ENCODE data around the gene SCN2A. TPM values are rescaled to one million over a fixed set of nuclear protein-coding genes. Genes with fewer than 3 reads are reported as not detected.

SCN2A gene
- not detected for total RNA-seq

GRCh38 chr2:165239230-165239629, at the start of gene SCN2A:
SCN2A (plus strand) TSS chr2:165239414; CDS start chr2:165295824, 56,410 bp downstream.

GRCh38 chr2:165203689-165204559, 35.3 kb upstream of the SCN2A start, which contains the start of gene SCN3A:
SCN3A (minus strand) TSS chr2:165204050; CDS start chr2:165176394, 27,656 bp downstream.

Other genes starting within 250 kb of the SCN2A start
- not detected for gene SCN3A, start 35.4 kb upstream of the SCN2A start, total RNA-seq
- not detected for gene CSRNP3, start 230.3 kb downstream of the SCN2A start, total RNA-seq

All from activated naive CD4-positive, alpha-beta T cell treated with anti-CD3 and anti-CD28 coated beads, Interleukin-2, amount 10 ng/mL, durations not matched to agents 5 hours and 36 hours (primary cell).